Measurements from ENCODE around the gene BTBD18.

GRCh38 chr11:57727185-57727584 is 24.4 kb downstream of the BTBD18 start:
- TF ChIP-seq POLR2A (IDR thresholded peaks at IDR 0.05), result no peak
- TF ChIP-seq CTCF (IDR thresholded peaks at IDR 0.05), result no peak
- TF ChIP-seq EP300 (IDR thresholded peaks at IDR 0.05), result no peak
